Large intestine (tissue), 3 donors: ENCODE data around the gene P2RY4. TPM values are rescaled to one million over a fixed set of nuclear protein-coding genes. Genes with fewer than 3 reads are reported as not detected.

ENCODE experiments used
- DNase-seq, 2 donors: peaks; one replicate each; pipeline versions ENCODE4 v3.0.0 to v3.0.0-alpha.2; 2013
- H3K27ac ChIP-seq: one replicate; pipeline ENCODE4 v1.5.1; 2013; ENCODE audit warnings: low read length
- H3K27me3 ChIP-seq: 2 replicates; pipeline ENCODE4 v1.6.1; 2013; ENCODE audit warnings: low read length; ENCODE audit not compliant: control insufficient read depth, insufficient read depth
- H3K36me3 ChIP-seq: 2 replicates; pipeline ENCODE4 v1.6.1; 2013; ENCODE audit warnings: low read length; ENCODE audit not compliant: control insufficient read depth, insufficient read depth
- H3K4me1 ChIP-seq: one replicate; pipeline ENCODE4 v1.6.1; 2013; ENCODE audit warnings: low read length; ENCODE audit not compliant: control insufficient read depth, insufficient read depth
- H3K4me3 ChIP-seq: one replicate; pipeline ENCODE4 v1.5.1; 2013; ENCODE audit warnings: low read length
- H3K9me3 ChIP-seq: one replicate; pipeline ENCODE4 v1.6.1; 2013; ENCODE audit warnings: mild to moderate bottlenecking, low read depth, low read length, moderate library complexity; ENCODE audit not compliant: control insufficient read depth
- polyA plus RNA-seq: library from polyadenylated mRNA; unstranded; fragments of 120-200 nt; gene quantifications from one replicate; pipeline ENCODE4 v1.2.1, GENCODE V29; 2013

P2RY4 gene
- polyA plus RNA-seq, 1 donor, result 2.6 TPM

DNA sequence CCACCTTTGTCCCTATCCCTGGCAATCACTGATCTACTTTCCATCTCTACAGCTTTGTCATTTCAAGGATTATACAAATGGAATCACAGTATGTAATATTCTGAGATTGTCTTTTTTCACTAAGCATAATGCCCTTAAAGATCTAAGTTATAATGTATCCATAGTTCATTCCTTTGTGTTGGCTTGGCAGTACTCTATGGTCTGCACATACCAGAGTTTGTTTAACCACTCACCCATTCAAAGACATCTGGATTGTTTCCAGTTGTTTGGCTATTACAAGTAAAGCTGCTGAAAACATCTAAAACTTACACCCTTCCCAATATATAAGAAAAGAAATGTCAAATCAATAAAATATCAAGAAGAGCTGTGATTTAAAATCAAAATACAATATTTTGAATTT, 51.5 kb downstream of the P2RY4 start:
- Histone ChIP-seq H3K4me3 (no peak overlapping the region), H3K36me3 (no peaks in the 10 kb centered on the region), H3K27me3 (no peaks in the 10 kb centered on the region), H3K27ac (no peak overlapping the region), H3K4me1 (no peaks in the 10 kb centered on the region), H3K9me3 (no peaks in the 10 kb centered on the region)
- no peak for DNase-seq

Other genes with a start within 250 kb of the P2RY4 start
- gene AWAT2, start 210.3 kb downstream of the P2RY4 start, polyA plus RNA-seq, result not detected
- not detected for gene OTUD6A, start 197.7 kb downstream of the P2RY4 start, polyA plus RNA-seq
- gene IGBP1, start 126.8 kb downstream of the P2RY4 start, polyA plus RNA-seq, result 141 TPM
- not detected for gene DGAT2L6, start 82.7 kb downstream of the P2RY4 start, polyA plus RNA-seq
- gene AWAT1, start 25.5 kb downstream of the P2RY4 start, polyA plus RNA-seq, result 0.18 TPM
- 0.43 TPM for gene ARR3, start 8.1 kb upstream of the P2RY4 start, polyA plus RNA-seq
- gene RAB41, start 22.0 kb upstream of the P2RY4 start, polyA plus RNA-seq, result 0.69 TPM
- gene PDZD11, start 29.7 kb upstream of the P2RY4 start, polyA plus RNA-seq, result 48.6 TPM
- 7.7 TPM for gene KIF4A, start 29.9 kb upstream of the P2RY4 start, polyA plus RNA-seq
- gene GDPD2, start 163.1 kb upstream of the P2RY4 start, polyA plus RNA-seq, result 19.9 TPM
- gene DLG3, start 184.6 kb upstream of the P2RY4 start, polyA plus RNA-seq, result 37.4 TPM